HepG2 (cell line): ENCODE measurements around the gene RTKN2.

Experiments used
- CHD2 ChIP-seq: IDR thresholded peaks from 2 replicates; pipeline ENCODE4 v1.6.1; 2011; ENCODE audit warnings: low read depth, low read length, improper control_type of control experiment
- HOXA3 ChIP-seq: sonication (generic); formaldehyde crosslinking; IDR thresholded peaks from 2 replicates; pipeline ENCODE4 v1.5.0; 2020; ENCODE audit warnings: missing genetic modification reagents
- HOXD1 ChIP-seq: sonication (generic); formaldehyde crosslinking; IDR thresholded peaks from 2 replicates; pipeline ENCODE4 v1.5.0; 2020; ENCODE audit warnings: missing genetic modification reagents
- JUND ChIP-seq: sonication (generic); formaldehyde crosslinking; IDR thresholded peaks from 2 replicates; pipeline ENCODE4 v1.8.0; 2022; ENCODE audit warnings: mild to moderate bottlenecking, missing genetic modification reagents
- KDM1A ChIP-seq: IDR thresholded peaks from 2 replicates; pipeline ENCODE4 v1.6.1; 2016; ENCODE audit warnings: missing compliant biosample characterization
- PCBP2 ChIP-seq: fragments of 200-400 bp; formaldehyde crosslinking; optimal IDR thresholded peaks from 2 replicates; pipeline ENCODE3; 2018; ENCODE audit warnings: low read length, low read depth; ENCODE audit not compliant: poor library complexity, severe bottlenecking
- RELA ChIP-seq: sonication (generic); formaldehyde crosslinking; IDR thresholded peaks from 2 replicates; pipeline ENCODE4 v1.4.0; 2020; ENCODE audit warnings: missing genetic modification reagents
- SMARCC2 ChIP-seq: fragments of 450-650 bp; IDR thresholded peaks from 2 replicates; pipeline ENCODE4 v1.6.1; 2017; ENCODE audit warnings: antibody characterized with exemption, mild to moderate bottlenecking
- ZNF274 ChIP-seq: sonication (generic); formaldehyde crosslinking; IDR thresholded peaks from 2 replicates; pipeline ENCODE4 v1.5.1; 2020; ENCODE audit warnings: mild to moderate bottlenecking, missing genetic modification reagents
- ZNF354B ChIP-seq: sonication (generic); formaldehyde crosslinking; IDR thresholded peaks from 2 replicates; pipeline ENCODE4 v1.8.0; 2022; ENCODE audit warnings: mild to moderate bottlenecking, missing genetic modification reagents
- ZNF772 ChIP-seq: sonication (generic); formaldehyde crosslinking; IDR thresholded peaks from 2 replicates; pipeline ENCODE4 v1.5.0; 2020; ENCODE audit warnings: mild to moderate bottlenecking, missing genetic modification reagents
- TF ChIP-seq, protein P1 (sequence below): sonication (generic); formaldehyde crosslinking; IDR thresholded peaks from 2 replicates; pipeline ENCODE4 v1.4.0; 2020; ENCODE audit warnings: missing genetic modification reagents
- TF ChIP-seq, protein P2 (sequence below): sonication (generic); formaldehyde crosslinking; IDR thresholded peaks from 2 replicates; pipeline ENCODE4 v1.5.0; 2020; ENCODE audit warnings: mild to moderate bottlenecking, missing genetic modification reagents, moderate library complexity

DNA sequence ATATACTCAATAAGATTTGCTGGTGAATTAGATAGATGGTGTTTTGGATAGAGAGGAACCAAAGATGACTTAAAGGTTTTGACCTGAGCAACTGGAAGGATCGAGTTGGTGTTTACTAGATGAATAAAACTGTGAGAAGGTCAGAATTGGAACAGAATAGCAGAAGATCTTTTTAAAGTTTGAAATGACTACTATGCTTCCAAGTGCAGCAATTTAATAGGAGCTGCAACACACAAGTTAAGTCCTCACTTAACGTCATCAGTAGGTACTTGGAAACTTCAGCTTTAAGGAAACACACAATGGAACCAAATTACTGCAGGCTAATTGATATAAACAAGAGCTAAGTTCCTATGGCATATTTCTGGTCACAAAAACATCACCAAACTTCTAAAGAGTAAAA, 86.5 kb downstream of the RTKN2 start:
- no peak for TF ChIP-seq RELA
- no peak for TF ChIP-seq KDM1A
- no peak for TF ChIP-seq ZNF354B
- TF ChIP-seq, protein P1, sequence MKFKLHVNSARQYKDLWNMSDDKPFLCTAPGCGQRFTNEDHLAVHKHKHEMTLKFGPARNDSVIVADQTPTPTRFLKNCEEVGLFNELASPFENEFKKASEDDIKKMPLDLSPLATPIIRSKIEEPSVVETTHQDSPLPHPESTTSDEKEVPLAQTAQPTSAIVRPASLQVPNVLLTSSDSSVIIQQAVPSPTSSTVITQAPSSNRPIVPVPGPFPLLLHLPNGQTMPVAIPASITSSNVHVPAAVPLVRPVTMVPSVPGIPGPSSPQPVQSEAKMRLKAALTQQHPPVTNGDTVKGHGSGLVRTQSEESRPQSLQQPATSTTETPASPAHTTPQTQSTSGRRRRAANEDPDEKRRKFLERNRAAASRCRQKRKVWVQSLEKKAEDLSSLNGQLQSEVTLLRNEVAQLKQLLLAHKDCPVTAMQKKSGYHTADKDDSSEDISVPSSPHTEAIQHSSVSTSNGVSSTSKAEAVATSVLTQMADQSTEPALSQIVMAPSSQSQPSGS (CRISPR knock-in tag), result no peak
- no peak for TF ChIP-seq ZNF274
- TF ChIP-seq, protein P2, sequence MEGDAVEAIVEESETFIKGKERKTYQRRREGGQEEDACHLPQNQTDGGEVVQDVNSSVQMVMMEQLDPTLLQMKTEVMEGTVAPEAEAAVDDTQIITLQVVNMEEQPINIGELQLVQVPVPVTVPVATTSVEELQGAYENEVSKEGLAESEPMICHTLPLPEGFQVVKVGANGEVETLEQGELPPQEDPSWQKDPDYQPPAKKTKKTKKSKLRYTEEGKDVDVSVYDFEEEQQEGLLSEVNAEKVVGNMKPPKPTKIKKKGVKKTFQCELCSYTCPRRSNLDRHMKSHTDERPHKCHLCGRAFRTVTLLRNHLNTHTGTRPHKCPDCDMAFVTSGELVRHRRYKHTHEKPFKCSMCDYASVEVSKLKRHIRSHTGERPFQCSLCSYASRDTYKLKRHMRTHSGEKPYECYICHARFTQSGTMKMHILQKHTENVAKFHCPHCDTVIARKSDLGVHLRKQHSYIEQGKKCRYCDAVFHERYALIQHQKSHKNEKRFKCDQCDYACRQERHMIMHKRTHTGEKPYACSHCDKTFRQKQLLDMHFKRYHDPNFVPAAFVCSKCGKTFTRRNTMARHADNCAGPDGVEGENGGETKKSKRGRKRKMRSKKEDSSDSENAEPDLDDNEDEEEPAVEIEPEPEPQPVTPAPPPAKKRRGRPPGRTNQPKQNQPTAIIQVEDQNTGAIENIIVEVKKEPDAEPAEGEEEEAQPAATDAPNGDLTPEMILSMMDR (CRISPR knock-in tag), result no peak
- TF ChIP-seq HOXD1 (CRISPR knock-in tag), result no peak
- no peak for TF ChIP-seq PCBP2
- no peak for TF ChIP-seq CHD2
- TF ChIP-seq ZNF772 (CRISPR knock-in tag), result no peak
- no peak for TF ChIP-seq SMARCC2
- TF ChIP-seq JUND (CRISPR knock-in tag), result no peak
- no peak for TF ChIP-seq HOXA3 (CRISPR knock-in tag)
